ENCODE measurements around the gene AGER. TPM values are rescaled to one million over a fixed set of nuclear protein-coding genes. Genes with fewer than 3 reads are reported as not detected.

Gene AGER
- total and polyA plus RNA-seq, 9 of the 15 experiments (the other 6 are each of a cell fraction or from before 2014, with no cell fraction given) = 1.2 to 11.5 (median 4.1) TPM

GRCh38 chr6:32153564-32154513 is 30.2 kb downstream of the AGER start, which contains the start of gene PPT2 (continued):
- no peak for TF ChIP-seq ZHX1 (conservative IDR thresholded peaks at IDR 0.05; ENCODE audit: low read length)
- no peak for TF ChIP-seq EZH2 (IDR thresholded peaks at IDR 0.05; ENCODE audit: borderline replicate concordance, low read depth, low read length)
- TF ChIP-seq ZNF217 (CRISPR knock-in tag; IDR thresholded peaks at IDR 0.05) = no peak
- TF ChIP-seq BACH1 (tag; IDR thresholded peaks at IDR 0.05) = no peak
- no peak for TF ChIP-seq SAP30 (IDR thresholded peaks at IDR 0.05; ENCODE audit: borderline replicate concordance, insufficient read depth, low read depth, low read length, poor library complexity, severe bottlenecking)
- TF ChIP-seq LCOR (CRISPR knock-in tag; IDR thresholded peaks at IDR 0.05) = peak; percentile 78
- peak; percentile 86 for TF ChIP-seq KAT7 (CRISPR knock-in tag; IDR thresholded peaks at IDR 0.05; ENCODE audit: borderline replicate concordance)
- TF ChIP-seq MYC (IDR thresholded peaks at IDR 0.05; ENCODE audit: low read depth, low read length) = no peak; the same call in none of the 2 replicates
- no peak; the same call in 1 of the 2 replicates for TF ChIP-seq MYC (CRISPR knock-in tag; IDR thresholded peaks at IDR 0.05; ENCODE audit: borderline replicate concordance, low read depth)
- TF ChIP-seq IFI16 (CRISPR knock-in tag; IDR thresholded peaks at IDR 0.05) = no peak
- TF ChIP-seq TCF7 (IDR thresholded peaks at IDR 0.05; ENCODE audit: borderline replicate concordance) = peak; percentile 58; the same call in 1 of the 2 replicates
- no peak; a peak in 1 of 4 replicates for TF ChIP-seq MLX (CRISPR knock-in tag; conservative IDR thresholded peaks at IDR 0.05)
- peak; percentile 80 for TF ChIP-seq ZFX (CRISPR knock-in tag; IDR thresholded peaks at IDR 0.05)
- peak; percentile 94 for TF ChIP-seq GABPB1 (CRISPR knock-in tag; IDR thresholded peaks at IDR 0.05)
- TF ChIP-seq TAF1 (IDR thresholded peaks at IDR 0.05; ENCODE audit: control insufficient read depth, extremely low read depth, insufficient read depth, low read length, severe bottlenecking) = peak; percentile 69
- TF ChIP-seq MXI1 (IDR thresholded peaks at IDR 0.05; ENCODE audit: low read depth, low read length) = peak; percentile 2; the same call in 1 of the 2 replicates
- TF ChIP-seq ZNF347 (CRISPR knock-in tag; IDR thresholded peaks at IDR 0.05; ENCODE audit: low read depth) = no peak
- no peak for TF ChIP-seq ZNF76 (CRISPR knock-in tag; IDR thresholded peaks at IDR 0.05; ENCODE audit: borderline replicate concordance)
- no peak for TF ChIP-seq TFAM (CRISPR knock-in tag; conservative IDR thresholded peaks at IDR 0.05)
- TF ChIP-seq ZNF699 (CRISPR knock-in tag; IDR thresholded peaks at IDR 0.05; ENCODE audit: insufficient replicate concordance) = no peak
- TF ChIP-seq ELF4 (CRISPR knock-in tag; IDR thresholded peaks at IDR 0.05) = no peak
- TF ChIP-seq ZNF644 (tag; IDR thresholded peaks at IDR 0.05; ENCODE audit: low read depth) = no peak
- TF ChIP-seq POLR2AphosphoS5 (IDR thresholded peaks at IDR 0.05; ENCODE audit: control insufficient read depth, insufficient read depth, low read depth, low read length) = peak; percentile 57
- no peak for TF ChIP-seq DLX4 (CRISPR knock-in tag; IDR thresholded peaks at IDR 0.05)
